GM12873 (cell line): ENCODE data around the gene SDCCAG8.

Experiments
- TF ChIP-seq, protein P1 (sequence below): IDR thresholded peaks from 2 replicates; pipeline ENCODE4 v1.5.1; 2012; ENCODE audit warnings: low read depth, mild to moderate bottlenecking, moderate library complexity, low read length, control low read depth; ENCODE audit not compliant: insufficient read depth; ENCODE audit errors: missing control alignments

The SDCCAG8 gene

DNA sequence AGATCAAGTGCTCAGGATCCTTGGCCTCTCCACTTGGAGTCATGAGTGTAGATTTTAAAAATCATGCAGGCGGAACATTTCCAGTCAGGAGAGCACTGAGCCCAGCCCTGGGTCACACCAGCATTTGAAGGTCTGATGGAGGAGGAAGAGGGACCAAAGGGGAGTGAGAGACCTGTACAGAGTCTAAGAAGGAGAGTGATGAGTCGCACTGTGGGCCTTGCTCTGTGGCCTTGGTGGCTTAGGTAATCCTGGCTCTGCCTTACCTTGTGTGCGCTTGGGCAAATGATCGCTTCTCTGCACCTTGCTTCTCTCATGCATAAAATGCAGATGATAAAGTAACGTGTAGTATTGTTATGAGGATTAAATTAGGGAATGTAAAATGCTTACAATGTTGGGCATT, 225.3 kb downstream of the SDCCAG8 start:
- TF ChIP-seq, protein P1, sequence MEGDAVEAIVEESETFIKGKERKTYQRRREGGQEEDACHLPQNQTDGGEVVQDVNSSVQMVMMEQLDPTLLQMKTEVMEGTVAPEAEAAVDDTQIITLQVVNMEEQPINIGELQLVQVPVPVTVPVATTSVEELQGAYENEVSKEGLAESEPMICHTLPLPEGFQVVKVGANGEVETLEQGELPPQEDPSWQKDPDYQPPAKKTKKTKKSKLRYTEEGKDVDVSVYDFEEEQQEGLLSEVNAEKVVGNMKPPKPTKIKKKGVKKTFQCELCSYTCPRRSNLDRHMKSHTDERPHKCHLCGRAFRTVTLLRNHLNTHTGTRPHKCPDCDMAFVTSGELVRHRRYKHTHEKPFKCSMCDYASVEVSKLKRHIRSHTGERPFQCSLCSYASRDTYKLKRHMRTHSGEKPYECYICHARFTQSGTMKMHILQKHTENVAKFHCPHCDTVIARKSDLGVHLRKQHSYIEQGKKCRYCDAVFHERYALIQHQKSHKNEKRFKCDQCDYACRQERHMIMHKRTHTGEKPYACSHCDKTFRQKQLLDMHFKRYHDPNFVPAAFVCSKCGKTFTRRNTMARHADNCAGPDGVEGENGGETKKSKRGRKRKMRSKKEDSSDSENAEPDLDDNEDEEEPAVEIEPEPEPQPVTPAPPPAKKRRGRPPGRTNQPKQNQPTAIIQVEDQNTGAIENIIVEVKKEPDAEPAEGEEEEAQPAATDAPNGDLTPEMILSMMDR: no peak

- TF ChIP-seq, protein P1: no peak
Measured at GRCh38 chr1:243482141-243483022, 226.5 kb downstream of the SDCCAG8 start.

- TF ChIP-seq, protein P1: no peak
Measured at GRCh38 chr1:243483071-243483771, 227.4 kb downstream of the SDCCAG8 start.

GRCh38 chr1:243483952-243484351, 228.1 kb downstream of the SDCCAG8 start:
- TF ChIP-seq, protein P1: no peak

- TF ChIP-seq, protein P1: no peak
Measured at GRCh38 chr1:243487036-243487648, 231.3 kb downstream of the SDCCAG8 start.

GRCh38 chr1:243487649-243488227, 231.9 kb downstream of the SDCCAG8 start:
- TF ChIP-seq, protein P1: no peak

DNA sequence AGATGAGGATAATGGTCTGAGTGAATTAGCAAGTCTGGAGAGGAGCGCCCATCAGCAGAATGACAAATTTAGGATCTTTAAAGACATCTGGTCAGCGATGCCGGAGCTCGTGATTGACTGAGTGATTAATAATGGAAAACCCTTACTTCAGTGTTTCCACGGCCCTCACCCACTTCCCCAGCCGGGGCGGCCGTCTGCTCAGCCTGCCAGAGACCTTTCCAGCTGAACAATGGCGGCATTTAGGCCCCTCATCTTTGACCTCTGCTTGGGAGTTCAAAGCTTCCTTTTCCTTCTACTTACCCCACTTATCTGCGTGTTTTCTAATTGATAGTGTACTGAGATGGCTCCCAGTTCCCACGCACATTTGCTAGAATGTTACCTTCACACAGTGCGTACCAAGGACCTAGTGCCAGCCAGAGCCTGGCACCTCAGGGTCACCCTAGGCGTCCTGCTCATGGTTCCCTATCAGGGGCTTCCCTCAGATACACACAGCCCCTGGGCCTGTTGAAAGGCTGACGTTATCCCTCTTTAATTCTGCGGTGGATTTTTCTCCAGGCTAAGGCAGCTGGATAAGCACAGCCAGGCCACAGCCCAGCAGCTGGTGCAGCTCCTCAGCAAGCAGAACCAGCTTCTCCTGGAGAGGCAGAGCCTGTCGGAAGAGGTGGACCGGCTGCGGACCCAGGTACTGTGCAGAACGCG, 232.8 kb downstream of the SDCCAG8 start:
- TF ChIP-seq, protein P1: no peak
